NCI-H2081 treated with DMSO at 0.1 percent for 48 hours (cell line): Measurements from ENCODE around the gene OGT.
"Not testable (repeated sequence)": the region's sequence is repeated elsewhere in the genome, so short reads cannot be mapped to it uniquely, and the experiment has no call there.

Experiments used
- DNase-seq: peaks from one replicate; lab custom pipeline; 2025; lab: John Stamatoyannopoulos, UW

Gene OGT

DNA sequence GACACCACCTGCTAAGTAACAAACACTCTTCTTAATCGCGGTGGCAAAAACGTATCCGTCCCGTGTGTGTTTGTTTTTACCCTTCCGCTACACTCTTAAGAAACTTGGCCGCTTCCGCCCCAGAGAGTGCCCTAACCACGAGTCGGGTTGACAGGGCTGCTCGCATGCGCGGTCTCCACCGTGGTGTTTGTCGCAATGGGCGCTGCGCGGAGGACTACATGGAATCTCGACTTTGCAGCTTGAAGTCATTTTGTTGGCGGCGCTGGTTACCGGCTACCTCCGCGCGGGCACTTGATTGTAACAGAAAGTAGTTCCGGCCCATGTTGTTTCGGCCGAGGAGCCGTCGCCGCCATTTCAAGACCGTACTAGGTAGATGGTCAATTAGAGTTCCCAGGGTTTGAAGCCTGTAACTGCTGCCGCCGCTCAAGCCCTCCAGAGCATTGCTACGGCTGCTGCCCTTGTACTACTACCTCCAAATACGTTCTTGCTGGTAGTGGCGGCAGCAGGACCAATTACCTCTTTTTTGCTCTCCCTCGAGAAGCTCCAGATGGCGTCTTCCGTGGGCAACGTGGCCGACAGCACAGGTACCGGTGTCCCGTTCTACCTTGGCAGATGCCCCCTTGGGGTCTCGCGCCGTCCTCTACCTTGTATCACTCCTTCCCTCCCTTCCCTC is at the start of gene OGT:
TSS of gene OGT (plus strand) at position 352 of the 673 bp plus-strand sequence. CDS start at position 548, 196 bp downstream.
- peak; percentile 70 for DNase-seq

DNA sequence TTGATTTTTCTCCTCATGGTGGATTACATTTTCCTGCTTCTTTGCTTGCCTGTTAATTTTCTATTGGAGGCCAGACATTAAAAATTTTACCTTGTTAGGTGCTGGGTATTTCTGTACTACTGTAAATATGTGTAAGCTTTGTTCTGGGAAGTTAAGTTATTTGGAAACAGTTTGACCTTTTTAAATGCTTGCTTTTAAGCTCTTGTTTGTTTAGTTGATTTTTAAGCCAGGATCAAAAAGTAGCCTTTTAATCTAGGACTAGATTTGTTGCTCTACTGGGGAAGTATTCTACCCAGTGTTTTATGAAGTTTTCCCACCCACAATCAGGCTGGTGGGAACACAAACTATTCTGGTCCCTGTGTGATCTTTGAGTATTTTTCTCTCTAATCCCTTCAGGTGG is 45.1 kb upstream of the OGT start:
- DNase-seq: no peak

DNA sequence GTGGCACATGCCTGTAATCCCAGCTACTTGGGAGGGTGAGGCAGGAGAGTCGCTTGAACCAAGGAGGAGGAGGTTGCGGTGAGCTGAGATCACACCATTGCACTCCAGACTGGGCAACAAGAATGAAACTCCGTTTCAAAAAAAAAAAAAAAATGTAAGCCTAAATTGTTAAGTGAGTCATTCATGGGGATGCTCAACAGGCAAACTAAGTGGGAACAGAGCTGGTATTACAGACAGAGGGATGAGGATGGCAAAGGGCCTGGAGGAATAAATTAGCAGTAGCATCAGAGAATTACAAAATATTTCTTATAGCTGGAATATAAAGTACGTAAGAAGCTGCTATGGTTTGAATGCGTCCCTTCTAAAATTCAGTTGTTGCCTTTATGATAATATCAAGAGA is 43.4 kb upstream of the OGT start:
- no peak for DNase-seq

DNA sequence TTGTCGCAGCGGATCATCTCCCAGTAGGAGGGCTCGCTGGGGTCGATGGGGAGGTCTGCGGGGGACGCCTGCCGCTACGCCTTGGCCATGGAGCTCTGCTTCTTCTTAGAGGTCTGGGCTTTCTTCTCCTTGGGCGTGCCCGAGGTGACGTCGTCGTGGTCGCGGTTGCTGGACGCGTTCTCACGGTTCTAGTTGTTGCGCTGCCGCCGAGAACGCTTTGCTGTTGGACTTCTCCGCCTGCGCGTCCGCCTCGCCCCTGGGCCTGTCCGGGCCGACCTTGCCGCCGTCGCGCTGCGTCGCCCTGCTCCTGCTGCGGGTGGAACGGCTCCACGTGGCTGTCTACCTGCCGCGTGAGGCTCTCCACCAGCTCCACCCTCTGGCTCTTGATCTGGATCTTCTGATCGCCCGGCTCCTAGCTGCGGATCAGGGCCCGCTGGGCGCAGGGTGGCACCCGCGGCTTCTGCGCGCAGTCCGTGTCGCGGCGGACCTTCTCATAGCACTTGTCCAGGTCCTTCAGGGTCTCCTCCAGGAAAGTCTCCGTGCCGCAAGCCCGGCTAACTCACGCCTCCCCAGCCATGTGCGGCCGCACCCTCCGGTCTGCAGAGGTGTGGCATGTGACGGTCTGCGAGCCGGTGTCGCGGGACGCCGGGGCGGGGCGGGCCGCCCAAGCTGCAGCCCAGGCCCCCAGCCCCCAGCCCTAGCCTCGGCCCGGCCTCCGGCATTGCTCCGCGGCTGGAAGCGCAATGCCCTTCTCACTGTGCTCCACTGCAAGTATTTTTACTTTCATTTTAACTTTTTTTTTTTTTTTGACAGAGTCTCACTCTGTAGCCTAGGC is 40.5 kb upstream of the OGT start:
- DNase-seq: no peak

DNA sequence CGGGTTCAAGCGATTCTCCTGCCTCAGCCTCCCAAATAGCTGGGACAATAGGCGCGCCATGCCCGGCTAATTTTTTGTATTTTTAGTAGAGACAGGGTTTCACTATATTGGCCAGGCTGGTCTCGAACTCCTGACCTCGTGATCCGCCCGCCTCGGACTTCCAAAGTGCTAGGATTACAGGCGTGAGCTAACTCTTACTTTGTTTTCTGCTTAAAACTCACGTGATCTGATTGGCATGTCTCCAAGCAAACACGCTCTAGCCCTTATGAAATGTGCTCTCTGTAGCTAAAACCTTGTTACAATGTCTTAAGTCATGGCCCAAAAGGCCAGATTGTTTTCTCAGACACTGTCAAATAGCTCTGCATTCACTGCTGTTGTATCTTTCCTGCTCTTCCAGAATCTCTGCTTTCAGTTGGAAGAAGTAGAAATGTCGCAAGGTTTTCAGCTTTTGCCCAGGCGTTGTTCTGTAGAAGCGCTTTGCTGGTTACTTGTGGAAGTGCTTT is 39.7 kb upstream of the OGT start:
- DNase-seq: no peak

DNA sequence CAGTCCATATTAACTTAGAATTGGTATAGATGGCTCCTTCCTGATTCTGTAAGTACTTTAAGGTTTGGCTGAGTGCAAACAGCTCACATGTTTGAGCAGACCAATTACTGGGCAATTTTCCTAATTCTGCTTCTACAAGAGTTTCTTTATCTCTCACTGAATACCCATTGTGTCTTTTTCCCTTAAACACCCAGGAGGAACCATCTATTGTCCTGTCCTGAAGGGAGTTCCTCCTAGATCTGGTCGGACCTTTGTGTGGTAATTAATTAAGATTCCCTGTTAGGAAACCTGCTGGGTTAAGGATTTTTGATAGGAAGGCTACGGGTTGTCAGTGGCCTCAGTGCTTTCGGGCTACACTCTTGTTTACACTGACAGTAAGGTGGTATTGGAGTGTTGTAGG is 36.9 kb upstream of the OGT start:
- DNase-seq: not testable (repeated sequence)

DNA sequence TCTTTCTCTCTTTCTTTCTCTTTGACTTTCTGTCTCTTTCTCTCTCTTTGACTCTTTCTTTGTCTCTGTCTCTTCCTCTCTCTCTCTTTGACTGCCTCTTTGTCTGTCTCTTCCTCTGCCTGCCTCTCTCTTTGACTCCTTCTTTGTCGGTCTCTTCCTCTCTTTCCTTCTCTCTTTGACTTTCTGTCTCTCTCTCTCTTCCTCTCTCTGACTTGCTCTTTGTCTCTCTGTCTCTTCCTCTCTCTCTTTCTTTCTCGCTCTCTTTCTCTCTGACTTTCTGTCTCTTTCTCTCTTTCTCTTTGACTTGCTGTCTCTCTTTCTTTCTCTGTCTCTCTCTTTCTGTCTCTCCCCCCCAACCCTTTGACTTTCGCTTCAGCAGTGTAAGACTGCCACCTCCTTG is 36.4 kb upstream of the OGT start:
- DNase-seq: no peak

DNA sequence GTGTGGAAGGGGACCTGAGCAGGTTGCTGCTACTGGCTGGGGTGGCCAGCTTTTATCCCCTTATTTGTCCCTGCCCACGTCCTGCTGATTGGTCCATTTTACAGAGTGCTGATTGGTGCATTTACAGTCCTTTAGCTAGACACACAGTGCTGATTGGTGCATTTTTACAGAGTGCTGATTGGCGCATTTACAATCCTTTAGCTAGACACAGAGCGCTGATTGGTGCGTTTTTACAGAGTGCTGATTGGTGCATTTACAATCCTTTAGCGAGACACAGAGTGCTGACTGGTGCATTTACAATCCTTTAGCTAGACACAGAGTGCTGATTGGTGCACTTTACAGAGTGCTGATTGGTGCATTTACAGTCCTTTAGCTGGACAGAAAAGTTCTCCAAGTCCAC is 30.8 kb upstream of the OGT start:
- DNase-seq: not testable (repeated sequence)

DNA sequence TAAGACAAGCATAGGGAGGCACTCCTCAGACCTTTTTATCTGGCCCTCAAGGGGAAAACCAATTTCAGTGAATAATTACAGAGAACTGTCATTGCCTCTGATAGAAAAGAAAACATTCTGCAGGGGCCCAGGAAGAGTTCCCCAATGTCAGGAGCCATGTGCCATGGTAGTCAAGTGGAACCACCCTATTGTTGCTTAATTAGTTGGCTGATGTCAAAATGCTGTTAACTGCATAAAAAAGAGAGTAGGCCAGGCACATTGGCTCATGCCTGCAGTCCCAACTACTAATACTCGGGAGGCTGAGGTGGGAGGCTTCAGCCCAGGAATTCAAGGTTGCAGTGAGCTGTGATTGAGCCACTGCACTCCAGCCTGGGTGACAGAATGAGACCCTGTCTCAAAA is 28.6 kb upstream of the OGT start:
- no peak for DNase-seq

DNA sequence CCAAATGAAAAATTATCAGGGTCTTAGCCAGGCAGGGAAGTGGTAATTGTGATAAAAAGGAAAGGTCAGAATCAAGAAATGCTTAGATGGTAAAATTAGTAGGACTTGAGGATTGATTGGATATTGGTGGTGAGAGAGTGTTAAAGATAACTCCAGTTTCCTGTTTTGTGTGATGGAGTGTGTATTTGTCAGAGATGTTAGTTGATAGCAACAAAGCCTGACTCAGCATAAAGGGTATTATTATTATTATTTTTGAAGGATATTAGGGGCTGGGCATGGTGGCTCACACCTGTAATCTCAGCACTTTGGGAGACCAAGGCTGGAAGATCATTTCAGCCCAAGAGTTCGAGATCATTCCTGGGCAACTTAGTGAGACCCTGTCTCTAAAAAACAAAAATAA is 23.6 kb upstream of the OGT start:
- DNase-seq: no peak

DNA sequence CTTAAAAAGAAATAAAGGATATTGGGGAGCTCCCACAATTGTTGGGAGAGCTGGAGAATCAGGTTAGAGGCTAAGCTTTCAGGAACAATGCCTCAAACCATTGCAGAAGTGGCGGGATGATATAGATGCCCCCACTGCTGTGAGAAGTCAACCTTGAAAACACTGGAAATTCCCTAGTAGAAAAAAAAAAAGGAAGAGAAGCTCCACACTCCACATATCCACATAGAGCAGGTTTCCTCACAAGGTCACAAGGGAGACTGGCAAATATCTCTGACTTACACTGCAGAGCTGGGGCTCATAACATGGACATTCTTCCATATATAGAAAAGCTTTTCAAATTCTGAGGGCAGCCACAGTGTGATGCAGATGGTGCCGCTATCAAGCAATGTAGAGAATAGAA is 22.7 kb upstream of the OGT start:
- no peak for DNase-seq

DNA sequence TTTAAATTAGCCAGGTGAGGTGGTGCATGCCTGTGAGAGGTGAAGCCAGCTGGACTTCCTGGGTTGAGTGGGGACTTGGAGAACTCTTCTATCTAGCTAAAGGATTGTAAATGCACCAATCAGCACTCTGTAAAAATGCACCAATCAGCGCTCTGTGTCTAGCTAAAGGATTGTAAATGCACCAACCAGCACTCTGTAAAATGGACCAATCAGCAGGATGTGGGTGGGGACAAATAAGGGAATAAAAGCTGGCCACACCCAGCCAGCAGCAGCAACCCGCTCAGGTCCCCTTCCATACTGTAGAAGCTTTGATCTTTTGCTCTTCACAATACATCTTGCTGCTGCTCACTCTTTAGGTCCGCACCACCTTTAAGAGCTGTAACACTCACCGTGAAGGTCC is 19.2 kb upstream of the OGT start:
- not testable (repeated sequence) for DNase-seq

DNA sequence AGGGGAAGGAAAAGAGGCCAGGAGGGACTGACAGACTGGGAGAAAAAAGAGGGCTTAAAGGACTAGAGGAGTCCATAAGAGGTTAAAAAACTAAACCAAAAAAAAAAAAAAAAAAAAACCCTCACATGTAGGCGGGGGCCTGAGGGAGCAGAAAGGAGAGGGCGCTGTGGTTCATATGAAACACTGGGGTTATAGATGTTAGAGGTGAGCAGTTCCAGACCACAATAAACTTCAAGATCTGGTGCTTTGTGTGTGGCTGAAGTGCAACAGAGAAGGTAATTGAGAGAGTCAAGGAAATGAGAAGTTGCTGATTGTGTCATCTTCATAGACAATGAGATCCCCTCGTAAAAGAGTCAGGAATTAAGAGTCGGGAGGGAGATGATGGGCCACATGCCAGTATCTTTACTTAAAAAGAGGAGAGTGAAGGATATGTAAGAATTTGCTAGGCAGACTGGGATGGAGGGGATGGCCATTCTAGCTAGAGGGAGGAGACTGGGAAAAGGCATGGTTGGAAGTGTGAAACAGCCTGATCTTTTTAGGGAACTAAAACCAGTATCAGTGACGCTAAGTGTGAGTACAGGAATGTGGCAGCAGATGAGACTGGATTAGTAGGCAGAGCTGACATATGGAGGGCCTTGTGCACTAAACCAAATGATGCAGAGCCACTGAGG is 18.4 kb upstream of the OGT start:
- DNase-seq: no peak

DNA sequence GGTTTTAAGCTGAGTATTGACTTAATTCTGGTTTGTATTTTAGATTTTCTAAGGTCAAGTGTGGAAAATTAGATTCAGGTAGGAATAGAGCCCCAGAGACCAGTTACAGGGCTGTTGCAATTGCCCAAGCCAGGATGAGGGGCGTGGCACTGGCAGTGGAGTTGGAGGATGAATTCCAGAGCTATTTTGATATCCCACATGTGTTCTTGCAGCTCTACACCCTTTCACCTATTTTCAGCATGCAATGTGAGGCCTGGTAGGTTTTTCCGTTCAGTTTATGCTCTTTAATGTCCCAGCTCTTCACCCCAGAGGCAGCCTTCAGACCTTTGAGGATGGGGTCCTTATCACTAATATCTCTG is 17.9 kb upstream of the OGT start:
- no peak for DNase-seq

DNA sequence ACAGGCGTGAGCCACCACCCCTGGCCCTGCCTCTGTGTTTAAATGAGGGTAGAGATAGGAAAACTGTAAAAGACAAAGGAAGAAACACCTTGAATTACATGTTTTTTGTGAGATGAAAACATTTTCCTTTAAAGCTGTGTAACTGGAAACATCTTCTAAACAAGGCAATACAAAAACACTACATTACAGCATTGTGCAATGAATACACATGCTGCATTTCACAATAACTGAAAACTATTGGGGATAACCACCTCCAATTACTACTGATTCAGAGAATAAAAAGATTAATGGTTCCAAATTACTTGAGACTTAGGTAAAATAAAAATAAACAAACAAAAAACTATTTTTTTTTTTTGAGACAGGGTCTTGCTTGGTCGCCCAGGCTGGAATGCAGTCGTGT is 7.6 kb upstream of the OGT start:
- no peak for DNase-seq

DNA sequence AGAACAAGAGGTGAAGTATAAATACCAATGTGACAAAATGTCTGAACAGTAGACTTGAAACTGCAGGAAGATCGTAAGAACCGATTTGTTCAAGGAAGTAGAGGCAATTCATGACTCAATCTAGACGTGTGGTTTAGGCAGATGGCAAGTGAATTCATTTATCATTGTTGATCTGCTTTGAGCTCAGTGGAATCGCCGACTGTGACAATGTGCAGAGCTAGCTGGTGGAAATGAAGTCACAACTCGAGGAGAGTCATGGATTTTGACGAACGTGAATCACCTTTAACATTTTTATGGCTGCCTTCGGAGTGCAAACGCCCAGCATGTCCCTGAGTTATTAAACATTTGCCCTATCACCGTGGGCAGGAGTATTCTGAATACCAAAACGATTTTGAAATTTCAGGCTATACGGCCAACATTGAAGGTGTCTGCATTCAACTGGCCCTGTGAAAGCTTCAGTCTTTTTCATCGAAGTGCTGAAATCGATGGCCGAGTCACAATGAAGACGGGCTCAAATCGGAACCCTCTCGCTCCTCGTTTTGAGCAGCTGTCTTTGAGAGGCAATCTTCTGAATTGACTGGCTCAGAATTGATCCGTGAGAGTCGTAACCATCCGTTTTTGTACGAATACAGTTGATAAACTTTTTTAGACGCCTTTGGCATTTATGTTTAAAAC is 689 bp upstream of the OGT start:
- DNase-seq: no peak

DNA sequence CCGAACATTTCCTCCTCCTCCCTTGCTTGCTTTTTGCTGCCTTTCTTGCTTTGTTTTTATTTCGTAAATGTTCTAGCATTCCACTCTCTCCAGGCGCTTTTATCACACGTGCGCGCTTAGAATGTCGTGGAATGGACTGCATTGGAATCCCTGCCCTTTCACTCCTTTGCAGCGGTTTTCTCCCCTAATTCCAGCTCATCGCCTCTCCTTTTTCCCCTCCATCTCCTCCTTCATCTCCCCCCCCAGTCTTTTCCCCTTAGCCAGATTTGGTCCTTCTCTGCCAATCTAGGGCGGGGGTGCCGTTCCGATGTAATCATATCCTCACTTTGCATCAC is 579 bp downstream of the OGT start:
- DNase-seq: no peak

DNA sequence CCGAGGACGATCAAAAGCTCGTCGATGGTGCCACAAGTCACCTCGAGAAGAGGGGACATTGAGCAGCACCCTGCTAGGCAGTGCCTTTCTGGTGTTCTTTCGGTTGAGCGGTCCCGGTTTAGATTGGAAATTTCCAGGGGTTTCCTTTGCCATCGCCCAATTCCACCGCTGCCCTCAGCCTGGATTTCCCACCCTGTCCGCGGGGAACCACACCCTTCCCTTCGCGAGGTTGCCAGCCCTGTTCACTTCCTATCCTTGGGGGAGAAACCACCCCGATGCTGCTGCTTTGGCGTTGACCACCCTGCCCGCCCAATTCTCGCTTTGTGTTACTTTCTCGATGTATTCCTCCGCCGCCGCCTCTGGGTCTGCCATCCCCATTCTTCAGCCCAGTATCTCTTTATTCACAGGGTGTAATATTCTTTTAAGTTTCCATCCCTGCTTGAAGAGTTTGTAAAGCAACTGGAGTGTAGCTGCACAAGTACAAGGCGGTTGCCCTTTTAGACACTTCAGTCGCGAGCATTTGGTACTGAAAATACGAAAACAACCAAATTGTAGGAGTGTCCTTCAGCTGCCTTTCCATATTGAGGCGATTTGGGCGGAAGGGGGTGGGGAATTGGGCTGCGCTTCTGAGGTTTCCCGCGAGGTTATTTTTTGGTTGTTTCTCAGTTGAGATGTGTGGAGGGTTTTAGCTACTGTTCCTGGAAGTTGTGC is 1.1 kb downstream of the OGT start:
- no peak for DNase-seq

DNA sequence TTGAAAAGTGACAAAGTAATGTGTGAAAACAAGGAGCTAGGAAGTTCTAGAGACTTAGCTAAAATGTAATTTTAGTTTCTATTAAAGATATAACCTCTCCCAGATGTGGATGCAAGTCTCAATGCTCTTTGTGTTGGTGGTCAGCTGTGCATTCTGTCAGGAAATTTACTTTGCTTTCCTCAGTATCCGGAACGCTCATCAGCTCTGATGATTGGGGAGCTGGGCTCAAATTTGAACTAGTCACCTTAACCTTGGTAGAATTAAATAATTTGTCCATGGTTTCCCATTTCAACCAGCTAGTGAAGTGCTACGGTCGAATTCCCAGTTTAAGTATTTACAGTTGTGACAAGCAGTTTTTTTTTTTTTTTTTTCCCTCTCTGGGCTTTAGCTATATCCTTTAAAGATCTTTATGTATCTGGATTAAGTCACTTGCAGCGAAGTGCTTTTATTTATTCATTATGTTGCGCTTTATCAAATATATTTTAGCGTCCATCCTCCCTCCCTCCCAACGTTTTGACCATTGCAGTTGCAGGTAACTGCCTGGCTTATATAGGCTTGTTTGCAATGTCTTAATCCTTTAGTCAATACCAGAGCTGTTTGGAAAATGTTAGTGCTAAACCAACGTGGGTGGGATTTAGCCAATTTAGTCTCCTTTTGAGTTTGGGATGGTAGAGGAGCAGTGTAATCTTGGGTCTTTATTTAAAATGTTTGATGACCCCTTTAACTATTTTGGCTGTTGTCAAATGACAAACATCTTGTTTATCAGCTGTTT is 2.1 kb downstream of the OGT start:
- no peak for DNase-seq

DNA sequence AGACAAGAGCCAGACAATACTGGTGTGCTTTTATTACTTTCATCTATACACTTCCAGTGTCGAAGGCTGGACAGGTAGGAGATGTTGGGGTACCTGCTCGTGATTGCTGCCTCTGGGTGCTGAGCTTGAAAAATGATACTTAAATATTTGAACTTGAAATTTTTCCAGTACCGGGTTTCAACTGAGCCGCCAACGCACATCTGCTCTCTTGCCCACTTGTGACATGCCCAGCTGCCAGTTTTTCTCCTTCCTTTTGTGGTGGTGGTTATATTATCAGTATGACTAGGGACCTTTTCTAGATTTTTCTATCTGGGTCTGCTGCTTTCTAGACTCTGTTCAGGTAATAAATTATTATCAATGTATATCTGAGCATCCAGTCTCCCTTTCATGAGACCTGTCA is 3.4 kb downstream of the OGT start:
- DNase-seq: no peak

DNA sequence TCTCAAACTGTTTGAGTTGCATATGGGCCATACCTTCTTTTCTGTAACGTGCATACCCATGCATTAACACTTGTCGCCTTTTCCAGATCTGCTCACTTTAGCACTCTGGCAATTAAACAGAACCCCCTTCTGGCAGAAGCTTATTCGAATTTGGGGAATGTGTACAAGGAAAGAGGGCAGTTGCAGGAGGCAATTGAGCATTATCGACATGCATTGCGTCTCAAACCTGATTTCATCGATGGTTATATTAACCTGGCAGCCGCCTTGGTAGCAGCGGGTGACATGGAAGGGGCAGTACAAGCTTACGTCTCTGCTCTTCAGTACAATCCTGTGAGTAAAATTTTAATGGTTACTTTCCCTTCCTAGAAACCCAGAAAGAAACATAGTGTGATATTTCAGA is 4.8 kb downstream of the OGT start:
- no peak for DNase-seq
